ENCODE measurements around the gene GARRE1. TPM values are rescaled to one million over a fixed set of nuclear protein-coding genes. Genes with fewer than 3 reads are reported as not detected.
"Not testable (repeated sequence)": the region's sequence is repeated elsewhere in the genome, so short reads cannot be mapped to it uniquely, and the experiment has no call there.

GARRE1 gene
- total RNA-seq, 2 donors from 2014 or later, result 25.5 to 28.0 TPM

GRCh38 chr19:34275705-34276104, 21.4 kb downstream of the GARRE1 start:
- H3K4me1 ChIP-seq, result peaks cover 0 to 50% of the 10 kb centered on the region in 2 donors

GRCh38 chr19:34276614-34277013, 22.3 kb downstream of the GARRE1 start:
- no peaks in the 10 kb centered on the region for H3K36me3 ChIP-seq
- no peak overlapping the region for H3K4me3 ChIP-seq
- TF ChIP-seq, protein P1, sequence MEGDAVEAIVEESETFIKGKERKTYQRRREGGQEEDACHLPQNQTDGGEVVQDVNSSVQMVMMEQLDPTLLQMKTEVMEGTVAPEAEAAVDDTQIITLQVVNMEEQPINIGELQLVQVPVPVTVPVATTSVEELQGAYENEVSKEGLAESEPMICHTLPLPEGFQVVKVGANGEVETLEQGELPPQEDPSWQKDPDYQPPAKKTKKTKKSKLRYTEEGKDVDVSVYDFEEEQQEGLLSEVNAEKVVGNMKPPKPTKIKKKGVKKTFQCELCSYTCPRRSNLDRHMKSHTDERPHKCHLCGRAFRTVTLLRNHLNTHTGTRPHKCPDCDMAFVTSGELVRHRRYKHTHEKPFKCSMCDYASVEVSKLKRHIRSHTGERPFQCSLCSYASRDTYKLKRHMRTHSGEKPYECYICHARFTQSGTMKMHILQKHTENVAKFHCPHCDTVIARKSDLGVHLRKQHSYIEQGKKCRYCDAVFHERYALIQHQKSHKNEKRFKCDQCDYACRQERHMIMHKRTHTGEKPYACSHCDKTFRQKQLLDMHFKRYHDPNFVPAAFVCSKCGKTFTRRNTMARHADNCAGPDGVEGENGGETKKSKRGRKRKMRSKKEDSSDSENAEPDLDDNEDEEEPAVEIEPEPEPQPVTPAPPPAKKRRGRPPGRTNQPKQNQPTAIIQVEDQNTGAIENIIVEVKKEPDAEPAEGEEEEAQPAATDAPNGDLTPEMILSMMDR (IDR thresholded peaks at IDR 0.05), result no peak
- no peaks in the 10 kb centered on the region for H3K27me3 ChIP-seq
- DNase-seq (ENCODE audit: low spot score), result no peak
- peaks cover 0 to 41% of the 10 kb centered on the region in 2 donors for H3K4me1 ChIP-seq
- H3K9me3 ChIP-seq, result no peaks in the 10 kb centered on the region
- H3K27ac ChIP-seq, result no peak overlapping the region

More at GRCh38 chr19:34275705-34276104, 21.4 kb downstream of the GARRE1 start:
- DNase-seq (ENCODE audit: low spot score), result no peak
- Histone ChIP-seq H3K36me3 (no peaks in the 10 kb centered on the region), H3K27ac (no peak overlapping the region), H3K9me3 (no peaks in the 10 kb centered on the region), H3K27me3 (no peaks in the 10 kb centered on the region), H3K4me3 (no peak overlapping the region)
- TF ChIP-seq, protein P1 (IDR thresholded peaks at IDR 0.05), result no peak

DNA sequence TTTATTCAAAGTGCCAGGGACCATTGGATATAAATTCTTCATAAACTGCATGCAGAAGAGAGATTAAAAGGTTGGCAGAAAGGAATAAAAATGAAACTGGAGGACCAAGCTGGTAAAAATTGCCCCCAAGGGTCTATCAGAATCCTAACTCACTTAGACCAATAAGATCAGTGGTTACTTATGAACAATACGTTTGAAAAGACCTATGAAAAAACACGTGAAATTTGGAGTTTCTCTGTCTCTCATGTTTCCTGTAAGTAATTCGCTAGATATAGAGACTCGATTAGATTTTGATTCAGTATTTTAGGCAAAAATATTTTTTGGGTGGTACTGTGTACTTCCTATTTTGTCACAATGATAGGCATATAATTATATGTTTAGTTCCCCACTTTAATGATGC, 22.9 kb downstream of the GARRE1 start:
- DNase-seq (ENCODE audit: low spot score), result no peak
- Histone ChIP-seq H3K27ac (no peak overlapping the region), H3K36me3 (no peaks in the 10 kb centered on the region), H3K9me3 (no peaks in the 10 kb centered on the region), H3K27me3 (no peaks in the 10 kb centered on the region), H3K4me1 (peaks cover 0 to 34% of the 10 kb centered on the region in 2 donors), H3K4me3 (no peak overlapping the region)
- TF ChIP-seq, protein P1 (IDR thresholded peaks at IDR 0.05), result no peak

DNA sequence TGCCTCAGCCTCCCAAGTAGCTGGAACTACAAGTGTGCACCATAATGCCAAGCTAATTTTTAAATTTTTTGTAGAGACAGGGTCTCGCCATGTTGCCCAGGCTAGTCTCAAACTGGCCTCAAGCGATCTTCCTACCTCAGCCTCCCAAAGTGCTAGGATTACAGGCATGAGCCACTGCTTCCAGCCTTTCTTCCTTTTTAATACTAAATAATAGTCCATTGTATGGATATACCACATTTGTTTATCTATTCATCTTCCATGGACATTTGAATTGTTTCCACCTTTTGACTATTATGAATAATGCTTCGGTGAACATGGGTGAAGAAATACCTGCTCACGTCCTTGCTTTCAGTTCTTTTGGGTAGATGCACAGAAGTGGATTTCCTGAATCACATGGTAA, 24.4 kb downstream of the GARRE1 start:
- TF ChIP-seq, protein P1 (IDR thresholded peaks at IDR 0.05), result no peak
- H3K4me3 ChIP-seq, result no peak overlapping the region
- no peak for DNase-seq (ENCODE audit: low spot score)
- no peaks in the 10 kb centered on the region for H3K27me3 ChIP-seq
- H3K36me3 ChIP-seq, result no peaks in the 10 kb centered on the region
- H3K9me3 ChIP-seq, result no peaks in the 10 kb centered on the region
- H3K4me1 ChIP-seq, result peaks cover 0 to 30% of the 10 kb centered on the region in 2 donors
- H3K27ac ChIP-seq, result no peak overlapping the region

DNA sequence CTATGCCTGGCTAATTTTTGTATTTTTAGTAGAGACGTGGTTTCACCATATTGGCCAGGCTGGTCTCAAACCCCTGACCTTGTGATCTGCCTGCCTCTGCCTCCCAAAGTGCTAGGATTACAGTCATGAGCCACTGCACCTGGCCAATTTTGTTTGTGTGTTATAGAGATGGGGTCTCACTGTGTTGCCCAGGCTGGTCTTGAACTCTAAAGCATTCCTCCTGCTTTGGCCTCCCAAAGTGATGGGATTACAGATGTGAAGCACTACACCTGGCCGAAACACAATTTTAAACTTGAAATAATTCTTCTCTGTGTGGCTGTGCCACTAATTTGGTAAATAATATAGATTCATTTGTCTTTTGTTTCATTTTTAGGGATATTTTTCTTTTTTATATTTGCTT, 27.1 kb downstream of the GARRE1 start:
- not testable (repeated sequence) for DNase-seq (ENCODE audit: low spot score)

DNA sequence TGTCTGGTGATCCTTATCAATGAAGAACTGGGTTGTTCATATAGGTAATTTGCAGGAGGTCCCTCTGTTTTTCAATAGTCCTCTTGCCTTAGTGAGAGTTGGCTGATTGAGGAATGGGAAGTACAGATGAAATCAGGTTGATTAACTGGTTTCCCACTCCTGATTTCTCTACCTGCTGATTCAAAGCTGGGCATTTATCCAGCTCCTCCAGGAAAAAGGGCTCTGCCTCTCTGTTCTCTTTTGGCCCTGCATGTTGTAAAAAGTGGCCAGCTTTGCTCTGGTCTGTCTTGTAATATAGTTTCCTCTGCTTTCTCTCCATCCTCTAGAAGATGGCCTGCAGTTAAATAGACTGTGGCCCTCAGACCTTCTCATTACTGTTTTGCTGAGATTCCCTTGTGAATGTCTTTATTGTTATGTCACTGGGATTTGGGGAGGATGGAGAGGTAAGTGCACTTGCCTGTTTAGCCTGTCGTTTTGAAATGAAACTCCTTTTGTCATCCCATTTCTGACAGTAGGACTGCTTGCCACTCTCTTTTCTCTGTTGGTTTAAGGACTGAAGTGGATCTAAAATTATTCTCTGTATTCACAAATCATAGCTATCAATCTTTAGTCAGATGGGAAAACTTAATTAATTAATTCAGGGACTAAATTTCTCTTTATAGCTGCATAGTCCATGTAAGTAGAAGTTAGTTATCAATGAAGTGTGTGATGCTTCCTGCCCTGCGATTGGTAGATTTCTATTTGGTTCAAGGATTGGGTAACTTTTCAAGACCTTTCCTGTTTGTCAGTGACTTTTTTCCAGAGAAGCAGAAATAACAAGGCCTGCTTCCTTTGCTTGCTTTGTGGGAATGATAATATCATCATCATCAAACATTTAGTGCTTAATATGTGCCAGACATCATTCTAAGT, 28.5 kb downstream of the GARRE1 start:
- Histone ChIP-seq H3K27me3 (no peaks in the 10 kb centered on the region), H3K9me3 (no peaks in the 10 kb centered on the region), H3K27ac (no peak overlapping the region), H3K4me1 (peaks cover 0 to 10% of the 10 kb centered on the region in 2 donors), H3K36me3 (peaks cover 6% of the 10 kb centered on the region), H3K4me3 (no peak overlapping the region)
- no peak for DNase-seq (ENCODE audit: low spot score)
- TF ChIP-seq, protein P1 (IDR thresholded peaks at IDR 0.05), result no peak

More for the DNA sequence above, 27.1 kb downstream of the GARRE1 start:
- H3K4me3 ChIP-seq, H3K36me3 ChIP-seq, H3K9me3 ChIP-seq, H3K27ac ChIP-seq, H3K27me3 ChIP-seq: not testable (repeated sequence)
- peaks cover 0 to 18% of the 10 kb centered on the region in 2 donors for H3K4me1 ChIP-seq

Data from right atrium auricular region (tissue), 2 donors.